ENCODE measurements around the gene E2F6. TPM values are rescaled to one million over a fixed set of nuclear protein-coding genes. Genes with fewer than 3 reads are reported as not detected.

The E2F6 gene
- total and polyA plus RNA-seq, 4 donors, result 3.5 to 7.7 (median 4.8) TPM

- H3K27me3 ChIP-seq (ENCODE audit: control insufficient read depth in 4 of 4, insufficient read depth in 4 of 4, low read length in 3 of 4), result no peaks in the 10 kb centered on the region
- WGBS, result 96% methylated on average over 8 of the region's 8 CpGs
- DNase-seq (ENCODE audit: low spot score), result no peak
- H3K36me3 ChIP-seq (ENCODE audit: control insufficient read depth in 4 of 4, insufficient read depth in 3 of 4, low read depth in 1 of 4, low read length in 3 of 4), result no peaks in the 10 kb centered on the region
- H3K27ac ChIP-seq (ENCODE audit: low read depth in 1 of 2, low read length in 2 of 2), result no peak overlapping the region
- no peak overlapping the region for H3K9ac ChIP-seq (ENCODE audit: low read depth in 1 of 2, low read length in 2 of 2)
- TF ChIP-seq FOXA1 (IDR thresholded peaks at IDR 0.05) (no peak), FOXA2 (IDR thresholded peaks at IDR 0.05) (no peak), RAD21 (IDR thresholded peaks at IDR 0.05) (no peak), CTCF (IDR thresholded peaks at IDR 0.05; ENCODE audit: low read depth, low read length, missing input control) (no peak), TAF1 (conservative IDR thresholded peaks at IDR 0.05) (no peak), REST (IDR thresholded peaks at IDR 0.05) (no peak), NR2F2 (IDR thresholded peaks at IDR 0.05) (no peak), HNF4G (IDR thresholded peaks at IDR 0.05) (no peak), HNF4A (conservative IDR thresholded peaks at IDR 0.05) (no peak), RXRA (IDR thresholded peaks at IDR 0.05) (no peak), ZBTB33 (IDR thresholded peaks at IDR 0.05) (no peak), SP1 (IDR thresholded peaks at IDR 0.05) (no peak), ATF3 (IDR thresholded peaks at IDR 0.05) (no peak), JUND (IDR thresholded peaks at IDR 0.05) (no peak), YY1 (IDR thresholded peaks at IDR 0.05) (no peak), MAX (IDR thresholded peaks at IDR 0.05) (no peak), GABPA (IDR thresholded peaks at IDR 0.05 in 1 of 2, conservative IDR thresholded peaks at IDR 0.05 in 1 of 2) (no peak), EGR1 (IDR thresholded peaks at IDR 0.05; ENCODE audit: low read depth in 2 of 2) (no peak)
- no peak overlapping the region for H3K4me3 ChIP-seq (ENCODE audit: low read depth in 1 of 3, low read length in 3 of 3)
- H3K9me3 ChIP-seq (ENCODE audit: control insufficient read depth in 4 of 4, low read length in 3 of 4), result no peaks in the 10 kb centered on the region
- no peaks in the 10 kb centered on the region for H3K4me1 ChIP-seq (ENCODE audit: control insufficient read depth in 4 of 4, insufficient read depth in 4 of 4, low read length in 3 of 4)
Measured at GRCh38 chr2:11435036-11435435, 30.9 kb downstream of the E2F6 start.
